Neutrophil (primary cell): Measurements from ENCODE around the gene STX11.

ENCODE experiments used
- H3K27ac ChIP-seq: fragments of 200-600 bp; sonication (generic); 2 replicates; pipeline ENCODE4 v1.5.1; 2016; ENCODE audit warnings: mild to moderate bottlenecking, moderate library complexity
- H3K27me3 ChIP-seq: fragments of 200-600 bp; sonication (generic); 2 replicates; pipeline ENCODE4 v1.6.0; 2016; ENCODE audit warnings: mild to moderate bottlenecking
- H3K36me3 ChIP-seq: fragments of 200-600 bp; sonication (generic); 2 replicates; pipeline ENCODE4 v1.5.1; 2017
- H3K4me1 ChIP-seq, 2 experiments: fragments of 200-600 bp in 1 of 2; sonication (generic) in 1 of 2; 1 replicate in 1 of 2; 2 replicates in 1 of 2; pipeline versions ENCODE4 v1.5.1 to v1.6.1; 2013 to 2016; ENCODE audit warnings: low read depth in 1 of 2, low read length in 1 of 2, mild to moderate bottlenecking in 1 of 2, moderate library complexity in 1 of 2; ENCODE audit not compliant: control insufficient read depth in 1 of 2, insufficient read depth in 1 of 2
- H3K4me3 ChIP-seq, 2 experiments: fragments of 200-600 bp in 1 of 2; sonication (generic) in 1 of 2; 1 replicate in 1 of 2; 2 replicates in 1 of 2; pipeline ENCODE4 v1.5.1; 2013 to 2016; ENCODE audit warnings: low read depth in 1 of 2, low read length in 1 of 2, mild to moderate bottlenecking in 1 of 2, moderate library complexity in 1 of 2
- H3K9me3 ChIP-seq: fragments of 200-600 bp; sonication (generic); 2 replicates; pipeline ENCODE4 v1.5.1; 2016
- TF ChIP-seq, protein P1 (sequence below): fragments of 200-600 bp; sonication (generic); IDR thresholded peaks from 2 replicates; pipeline ENCODE4 v1.5.1; 2016; ENCODE audit warnings: antibody characterized with exemption

The STX11 gene

DNA sequence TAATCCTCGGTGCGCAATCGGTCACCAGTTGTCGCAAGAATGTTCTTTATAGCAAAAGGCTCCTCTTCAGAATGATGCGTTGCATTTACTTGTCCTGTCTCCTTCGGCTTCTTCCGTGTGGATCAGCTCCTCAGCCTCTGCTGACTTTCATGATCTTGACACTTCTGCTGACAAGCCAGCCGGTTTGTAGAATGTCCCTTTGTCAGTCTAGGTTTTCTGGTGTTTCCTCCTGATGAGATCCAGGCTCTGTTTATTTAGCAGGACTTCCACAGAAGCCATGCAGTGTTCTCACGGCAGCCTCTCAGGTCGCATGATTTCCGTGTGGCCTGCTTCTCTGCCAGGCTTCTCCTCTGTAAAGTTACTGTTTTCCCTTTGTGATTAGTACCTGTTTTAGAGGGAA is 66.9 kb downstream of the STX11 start:
- Histone ChIP-seq H3K27me3 (no peaks in the 10 kb centered on the region), H3K27ac (no peak overlapping the region), H3K9me3 (no peaks in the 10 kb centered on the region), H3K4me1 (peaks cover 15 to 21% of the 10 kb centered on the region in 2 experiments), H3K36me3 (no peaks in the 10 kb centered on the region), H3K4me3 (no peak overlapping the region)
- TF ChIP-seq, protein P1, sequence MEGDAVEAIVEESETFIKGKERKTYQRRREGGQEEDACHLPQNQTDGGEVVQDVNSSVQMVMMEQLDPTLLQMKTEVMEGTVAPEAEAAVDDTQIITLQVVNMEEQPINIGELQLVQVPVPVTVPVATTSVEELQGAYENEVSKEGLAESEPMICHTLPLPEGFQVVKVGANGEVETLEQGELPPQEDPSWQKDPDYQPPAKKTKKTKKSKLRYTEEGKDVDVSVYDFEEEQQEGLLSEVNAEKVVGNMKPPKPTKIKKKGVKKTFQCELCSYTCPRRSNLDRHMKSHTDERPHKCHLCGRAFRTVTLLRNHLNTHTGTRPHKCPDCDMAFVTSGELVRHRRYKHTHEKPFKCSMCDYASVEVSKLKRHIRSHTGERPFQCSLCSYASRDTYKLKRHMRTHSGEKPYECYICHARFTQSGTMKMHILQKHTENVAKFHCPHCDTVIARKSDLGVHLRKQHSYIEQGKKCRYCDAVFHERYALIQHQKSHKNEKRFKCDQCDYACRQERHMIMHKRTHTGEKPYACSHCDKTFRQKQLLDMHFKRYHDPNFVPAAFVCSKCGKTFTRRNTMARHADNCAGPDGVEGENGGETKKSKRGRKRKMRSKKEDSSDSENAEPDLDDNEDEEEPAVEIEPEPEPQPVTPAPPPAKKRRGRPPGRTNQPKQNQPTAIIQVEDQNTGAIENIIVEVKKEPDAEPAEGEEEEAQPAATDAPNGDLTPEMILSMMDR = no peak

DNA sequence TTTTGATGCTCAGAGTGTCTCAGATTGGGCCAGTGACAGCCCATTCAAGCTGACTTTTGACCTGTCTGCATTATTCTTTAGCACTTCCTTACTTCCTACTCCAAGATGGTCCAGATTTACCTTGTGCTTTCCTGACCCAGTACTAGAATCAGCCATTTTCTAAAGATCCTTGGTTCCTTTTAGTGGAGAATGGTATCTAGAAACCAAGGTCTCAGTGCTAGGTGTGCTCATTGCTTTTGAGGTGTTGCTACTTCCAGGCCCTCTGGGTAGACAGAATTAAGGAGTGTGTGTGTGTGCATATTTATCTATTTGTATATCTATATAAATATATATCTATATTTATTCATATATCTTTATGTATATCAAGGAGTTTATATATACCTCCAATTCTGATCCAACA is 67.5 kb downstream of the STX11 start:
- Histone ChIP-seq H3K9me3 (no peaks in the 10 kb centered on the region), H3K4me3 (no peak overlapping the region), H3K4me1 (peaks cover 15 to 21% of the 10 kb centered on the region in 2 experiments), H3K27me3 (no peaks in the 10 kb centered on the region), H3K36me3 (no peaks in the 10 kb centered on the region), H3K27ac (no peak overlapping the region)
- TF ChIP-seq, protein P1 = no peak

DNA sequence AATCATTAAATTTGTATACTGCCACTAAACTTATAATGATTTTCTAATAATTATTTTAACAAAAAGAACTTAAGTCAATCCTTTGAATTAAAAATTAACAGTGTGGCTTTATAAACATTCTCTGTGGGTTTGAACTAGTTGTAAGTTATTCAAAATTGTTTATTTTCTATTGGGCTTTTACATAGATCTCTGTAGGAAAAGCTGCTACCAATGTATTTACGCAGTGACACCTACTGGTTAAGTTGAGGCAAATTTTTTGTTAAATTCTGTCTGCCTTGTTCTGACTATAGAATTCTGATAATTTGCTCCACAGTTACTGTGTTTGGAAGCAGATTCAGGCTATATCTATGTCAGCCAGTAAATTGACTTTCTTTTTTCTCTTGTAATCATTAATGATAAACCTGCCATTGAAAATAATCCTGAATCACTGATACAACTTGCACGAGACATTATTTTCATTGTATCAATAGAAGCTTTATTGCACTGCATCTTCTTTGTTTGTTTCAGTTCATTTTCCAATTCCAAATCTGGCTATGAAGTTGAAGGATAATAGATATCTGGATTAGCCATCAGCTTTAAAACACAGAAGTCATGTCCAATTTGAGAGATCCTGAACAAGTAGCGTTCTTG is 68.9 kb downstream of the STX11 start:
- TF ChIP-seq, protein P1 = peak; percentile 42

DNA sequence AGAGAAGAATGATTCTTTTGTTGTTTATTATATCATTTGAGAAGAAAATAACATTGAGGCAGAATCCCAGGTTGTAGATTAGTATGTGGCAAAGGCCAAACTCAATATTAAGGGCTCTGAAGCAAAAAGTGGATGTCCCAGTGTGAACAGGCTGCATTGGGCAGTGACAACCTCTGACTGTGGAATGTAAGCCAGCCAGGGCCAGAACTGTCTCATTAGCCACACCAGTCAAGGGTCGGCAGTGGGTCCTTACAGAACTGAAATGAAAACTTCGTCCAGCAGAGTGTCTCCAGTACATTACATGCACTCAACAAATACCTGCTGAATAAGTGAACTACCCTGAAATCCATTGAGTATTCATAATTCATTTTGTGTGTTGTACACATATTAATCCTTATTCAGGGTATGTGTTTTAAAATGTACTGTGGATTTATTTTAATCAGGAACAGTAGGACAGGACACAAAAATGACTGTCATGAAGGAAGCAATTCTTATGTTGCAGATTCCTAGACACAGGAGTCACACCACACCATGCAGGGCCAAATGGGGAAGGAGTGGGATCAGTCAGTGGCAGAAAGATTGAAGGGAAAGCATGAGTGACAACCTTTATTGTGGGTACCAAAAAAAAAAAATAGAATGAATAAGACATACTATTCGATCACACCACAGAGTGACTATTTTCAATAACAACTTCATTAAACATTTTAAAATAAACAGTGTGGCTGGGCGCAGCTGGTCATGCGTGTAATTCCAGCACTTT is 69.9 kb downstream of the STX11 start:
- H3K4me1 ChIP-seq = peaks cover 10 to 15% of the 10 kb centered on the region in 2 experiments
- no peaks in the 10 kb centered on the region for H3K27me3 ChIP-seq
- H3K36me3 ChIP-seq = no peaks in the 10 kb centered on the region
- H3K27ac ChIP-seq = no peak overlapping the region
- H3K4me3 ChIP-seq = no peak overlapping the region
- H3K9me3 ChIP-seq = no peaks in the 10 kb centered on the region
- TF ChIP-seq, protein P1 = no peak

More for the DNA sequence above, 68.9 kb downstream of the STX11 start:
- no peak overlapping the region for H3K4me3 ChIP-seq
- H3K27me3 ChIP-seq = no peaks in the 10 kb centered on the region
- H3K4me1 ChIP-seq = peaks cover 15 to 21% of the 10 kb centered on the region in 2 experiments
- H3K9me3 ChIP-seq = no peaks in the 10 kb centered on the region
- H3K27ac ChIP-seq = no peak overlapping the region
- H3K36me3 ChIP-seq = no peaks in the 10 kb centered on the region

DNA sequence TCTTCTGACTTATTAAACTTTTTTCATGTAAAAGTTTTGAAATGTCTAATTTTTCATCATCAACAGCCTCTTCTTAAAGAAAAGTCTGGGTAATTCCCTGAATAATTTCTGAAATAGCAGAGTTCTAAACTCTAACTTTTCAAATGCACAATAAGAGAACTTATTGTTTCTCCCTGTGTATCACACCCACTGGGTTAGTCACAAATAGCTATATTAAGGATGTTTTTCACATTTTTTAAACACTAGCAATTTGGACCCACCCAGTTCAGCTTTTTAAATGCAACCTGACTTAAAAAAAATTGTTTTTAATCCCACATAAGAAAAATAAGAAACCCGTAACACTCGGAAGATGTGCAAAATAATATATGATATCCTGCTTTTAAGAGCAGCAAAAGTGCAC is 73.4 kb downstream of the STX11 start:
- H3K4me1 ChIP-seq = no peaks in the 10 kb centered on the region
- H3K27me3 ChIP-seq = no peaks in the 10 kb centered on the region
- no peaks in the 10 kb centered on the region for H3K9me3 ChIP-seq
- no peak overlapping the region for H3K4me3 ChIP-seq
- no peak overlapping the region for H3K27ac ChIP-seq
- H3K36me3 ChIP-seq = no peaks in the 10 kb centered on the region
- TF ChIP-seq, protein P1 = no peak
